Osteoblast (primary cell): ENCODE results near the gene BEX3. TPM values are rescaled to one million over a fixed set of nuclear protein-coding genes. Genes with fewer than 3 reads are reported as not detected.

ENCODE experiments used
- DNase-seq: peaks from one replicate; pipeline ENCODE4 v3.0.0; 2011; ENCODE audit warnings: low spot score, mixed read lengths; ENCODE audit not compliant: insufficient read length; ENCODE audit errors: missing footprints
- H2AFZ ChIP-seq: 2 replicates; pipeline ENCODE4 v1.6.0; 2011; ENCODE audit warnings: mild to moderate bottlenecking, low read length
- H3K27ac ChIP-seq: 2 replicates; pipeline ENCODE4 v1.5.1; 2011; ENCODE audit warnings: mild to moderate bottlenecking, low read depth, low read length, moderate library complexity
- H3K27me3 ChIP-seq: 2 replicates; pipeline ENCODE4 v1.6.0; 2012; ENCODE audit warnings: mild to moderate bottlenecking, control low read depth, inconsistent platforms, low read length, moderate library complexity; ENCODE audit not compliant: insufficient read depth
- H3K36me3 ChIP-seq: 2 replicates; pipeline ENCODE4 v1.5.1; 2011; ENCODE audit warnings: mild to moderate bottlenecking, low read length, control low read depth, moderate library complexity; ENCODE audit not compliant: insufficient read depth
- H3K4me1 ChIP-seq: 2 replicates; pipeline ENCODE4 v1.5.1; 2011; ENCODE audit warnings: mild to moderate bottlenecking, low read length, control low read depth, moderate library complexity; ENCODE audit not compliant: insufficient read depth
- H3K4me2 ChIP-seq: 2 replicates; pipeline ENCODE4 v1.6.0; 2011; ENCODE audit warnings: mild to moderate bottlenecking, low read length; ENCODE audit not compliant: insufficient read depth
- H3K4me3 ChIP-seq: fragments of 200-600 bp; sonication (generic); 3 replicates; pipeline ENCODE4 v1.5.1; 2012; ENCODE audit warnings: mild to moderate bottlenecking, low read length, inconsistent platforms; ENCODE audit not compliant: insufficient read depth
- H3K79me2 ChIP-seq: 2 replicates; pipeline ENCODE4 v1.6.0; 2012; ENCODE audit warnings: mild to moderate bottlenecking, low read length, control low read depth, inconsistent platforms; ENCODE audit not compliant: insufficient read depth
- H3K9me3 ChIP-seq: 2 replicates; pipeline ENCODE4 v1.5.1; 2011; ENCODE audit warnings: low read depth, low read length, control low read depth
- H4K20me1 ChIP-seq: 2 replicates; pipeline ENCODE4 v1.6.0; 2012; ENCODE audit warnings: mild to moderate bottlenecking, low read length, control low read depth; ENCODE audit not compliant: insufficient read depth
- total RNA-seq: library from RNA; depleted of rRNA; stranded (reverse); fragments of >200 nt; gene quantifications from 2 replicates; pipeline ENCODE4 v1.2.3, GENCODE V29; 2012
- TF ChIP-seq, protein P1 (sequence below): IDR thresholded peaks from 2 replicates; pipeline ENCODE4 v1.5.1; 2011; ENCODE audit warnings: mild to moderate bottlenecking, low read depth, low read length, moderate library complexity; ENCODE audit errors: extremely low read depth

The BEX3 gene
- total RNA-seq, 1 donor: 150 TPM

DNA sequence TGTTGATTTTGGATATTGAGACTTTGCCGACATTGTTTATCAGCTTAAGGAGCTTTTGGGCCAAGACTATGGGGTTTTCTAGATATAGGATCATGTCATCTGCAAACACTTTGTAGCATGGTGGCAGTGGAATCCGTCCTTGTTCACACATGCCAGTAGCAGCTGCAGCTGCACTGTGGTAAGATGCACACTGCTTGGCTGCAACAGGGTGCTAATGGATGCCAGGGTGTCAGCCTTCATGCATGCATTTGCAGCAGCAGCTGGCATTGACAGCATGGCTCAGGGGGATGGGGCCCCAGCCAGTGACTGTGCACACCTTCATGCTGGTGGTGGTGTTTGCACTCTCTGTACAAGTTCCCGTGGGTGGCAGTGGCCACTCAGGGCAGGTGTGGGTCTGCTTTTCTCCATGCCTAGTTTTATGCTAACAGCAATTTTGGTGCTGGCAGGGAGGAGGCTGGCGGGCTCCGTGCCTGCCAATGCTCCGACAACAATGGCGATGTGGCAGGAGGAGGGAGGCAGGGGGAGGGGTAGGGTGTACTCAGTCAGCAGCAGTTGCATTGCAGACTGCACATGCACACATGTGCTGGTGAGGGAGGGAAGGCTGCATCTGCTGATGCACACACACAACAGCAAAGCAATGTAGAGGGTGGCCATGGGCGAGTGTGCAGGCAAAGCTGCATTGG lies 37.5 kb downstream of the BEX3 start:
- DNase-seq: peak; percentile 14
- H3K36me3 ChIP-seq: no peaks in the 10 kb centered on the region
- H3K27ac ChIP-seq: no peak overlapping the region
- no peaks in the 10 kb centered on the region for H3K27me3 ChIP-seq
- H3K4me1 ChIP-seq: peaks cover 4% of the 10 kb centered on the region
- H3K4me2 ChIP-seq: no peak overlapping the region
- no peaks in the 10 kb centered on the region for H3K79me2 ChIP-seq
- no peaks in the 10 kb centered on the region for H3K9me3 ChIP-seq
- TF ChIP-seq, protein P1, sequence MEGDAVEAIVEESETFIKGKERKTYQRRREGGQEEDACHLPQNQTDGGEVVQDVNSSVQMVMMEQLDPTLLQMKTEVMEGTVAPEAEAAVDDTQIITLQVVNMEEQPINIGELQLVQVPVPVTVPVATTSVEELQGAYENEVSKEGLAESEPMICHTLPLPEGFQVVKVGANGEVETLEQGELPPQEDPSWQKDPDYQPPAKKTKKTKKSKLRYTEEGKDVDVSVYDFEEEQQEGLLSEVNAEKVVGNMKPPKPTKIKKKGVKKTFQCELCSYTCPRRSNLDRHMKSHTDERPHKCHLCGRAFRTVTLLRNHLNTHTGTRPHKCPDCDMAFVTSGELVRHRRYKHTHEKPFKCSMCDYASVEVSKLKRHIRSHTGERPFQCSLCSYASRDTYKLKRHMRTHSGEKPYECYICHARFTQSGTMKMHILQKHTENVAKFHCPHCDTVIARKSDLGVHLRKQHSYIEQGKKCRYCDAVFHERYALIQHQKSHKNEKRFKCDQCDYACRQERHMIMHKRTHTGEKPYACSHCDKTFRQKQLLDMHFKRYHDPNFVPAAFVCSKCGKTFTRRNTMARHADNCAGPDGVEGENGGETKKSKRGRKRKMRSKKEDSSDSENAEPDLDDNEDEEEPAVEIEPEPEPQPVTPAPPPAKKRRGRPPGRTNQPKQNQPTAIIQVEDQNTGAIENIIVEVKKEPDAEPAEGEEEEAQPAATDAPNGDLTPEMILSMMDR: no peak
- no peak overlapping the region for H3K4me3 ChIP-seq
- H2AFZ ChIP-seq: no peak overlapping the region
- peaks cover 2% of the 10 kb centered on the region for H4K20me1 ChIP-seq

DNA sequence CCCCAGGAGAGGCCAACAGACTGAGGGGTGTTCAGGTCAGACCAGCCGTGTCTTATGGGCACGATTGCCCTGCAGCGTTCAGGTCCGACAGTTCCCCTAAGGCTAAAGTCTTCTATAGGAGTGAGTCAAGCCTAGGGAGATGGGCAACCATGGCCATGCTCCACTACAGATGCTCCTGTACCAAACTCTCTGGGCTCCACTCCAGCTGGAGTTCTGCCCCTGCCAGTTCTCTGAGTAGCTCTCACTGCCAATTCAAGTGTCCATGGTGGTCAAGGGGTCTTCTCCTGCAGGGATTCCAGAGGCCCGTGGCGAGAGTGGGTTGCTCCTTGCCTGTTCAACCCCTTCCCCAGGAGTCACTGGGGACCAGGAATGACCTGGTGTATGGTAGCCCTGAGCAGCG lies 38.2 kb downstream of the BEX3 start:
- Histone ChIP-seq H2AFZ (peak overlapping the region; percentile 60), H3K79me2 (no peaks in the 10 kb centered on the region), H3K4me2 (no peak overlapping the region), H3K4me1 (peaks cover 4% of the 10 kb centered on the region), H3K27ac (no peak overlapping the region), H3K27me3 (no peaks in the 10 kb centered on the region), H3K4me3 (no peak overlapping the region), H4K20me1 (peaks cover 2% of the 10 kb centered on the region), H3K9me3 (no peaks in the 10 kb centered on the region), H3K36me3 (no peaks in the 10 kb centered on the region)
- peak; percentile 6 for DNase-seq
- TF ChIP-seq, protein P1: no peak

GRCh38 chrX:103415068-103415467 lies 38.7 kb downstream of the BEX3 start:
- Histone ChIP-seq H3K27me3 (no peaks in the 10 kb centered on the region), H3K4me1 (peaks cover 4% of the 10 kb centered on the region), H2AFZ (peak overlapping the region; percentile 60), H3K4me2 (no peak overlapping the region), H3K9me3 (no peaks in the 10 kb centered on the region), H3K4me3 (no peak overlapping the region), H3K27ac (no peak overlapping the region), H4K20me1 (peaks cover 2% of the 10 kb centered on the region), H3K79me2 (no peaks in the 10 kb centered on the region), H3K36me3 (no peaks in the 10 kb centered on the region)
- DNase-seq: no peak
- TF ChIP-seq, protein P1: no peak

- TF ChIP-seq, protein P1: no peak
- peaks cover 2% of the 10 kb centered on the region for H4K20me1 ChIP-seq
- H3K27me3 ChIP-seq: no peaks in the 10 kb centered on the region
- no peaks in the 10 kb centered on the region for H3K79me2 ChIP-seq
- H3K36me3 ChIP-seq: no peaks in the 10 kb centered on the region
- no peak overlapping the region for H3K4me2 ChIP-seq
- H3K4me3 ChIP-seq: no peak overlapping the region
- no peaks in the 10 kb centered on the region for H3K9me3 ChIP-seq
- peaks cover 4% of the 10 kb centered on the region for H3K4me1 ChIP-seq
- DNase-seq: no peak
- no peak overlapping the region for H2AFZ ChIP-seq
- H3K27ac ChIP-seq: no peak overlapping the region
Measured at GRCh38 chrX:103415528-103415927, 39.2 kb downstream of the BEX3 start.
